Sigmoid colon (tissue), 4 donors: ENCODE data around the gene GRIK4.

Source experiments
- CTCF ChIP-seq, 4 experiments: fragments of 450-650 bp in 3 of 4; fragments of 200-600 bp in 1 of 4; IDR thresholded peaks; one replicate each; pipeline ENCODE4 v1.5.1; 2016 to 2019; ENCODE audit warnings: antibody characterized with exemption in 4 of 4, mild to moderate bottlenecking in 3 of 4, moderate library complexity in 2 of 4
- EP300 ChIP-seq, 4 donors: sonication (generic); formaldehyde crosslinking; IDR thresholded peaks; one replicate each; pipeline ENCODE4 v1.6.1; 2017; ENCODE audit warnings: antibody characterized with exemption in 4 of 4
- POLR2A ChIP-seq, 2 donors: fragments of 450-650 bp; IDR thresholded peaks; one replicate each; pipeline ENCODE4 v1.6.1; 2016; ENCODE audit warnings: antibody characterized with exemption in 2 of 2, mild to moderate bottlenecking in 2 of 2, moderate library complexity in 2 of 2
- POLR2AphosphoS5 ChIP-seq, 4 donors: sonication (generic); formaldehyde crosslinking; IDR thresholded peaks; one replicate each; pipeline ENCODE4 v1.6.1; 2017; ENCODE audit warnings: antibody characterized with exemption in 4 of 4

GRCh38 chr11:120797143-120797542 is 285.6 kb downstream of the GRIK4 start:
- no peak for TF ChIP-seq POLR2A (IDR thresholded peaks at IDR 0.05)
- no peak for TF ChIP-seq CTCF (IDR thresholded peaks at IDR 0.05)
- no peak for TF ChIP-seq POLR2AphosphoS5 (IDR thresholded peaks at IDR 0.05)
- no peak for TF ChIP-seq EP300 (IDR thresholded peaks at IDR 0.05)
